RWPE2 (cell line): ENCODE results near the gene GPR61.

Experiments
- ATAC-seq: fragments of 200-7000 bp; cut with Tn5 transposase; 3 replicates; pipeline ENCODE4 v1.9.1; 2021; ENCODE audit warnings: low read depth
- DNase-seq: peaks from one replicate; pipeline ENCODE4 v3.0.0-alpha.2; 2020; ENCODE audit warnings: low spot score
- H3K27ac ChIP-seq: fragments of 450-650 bp; 2 replicates; pipeline ENCODE4 v1.5.1; 2017; ENCODE audit warnings: mild to moderate bottlenecking; ENCODE audit not compliant: poor library complexity, severe bottlenecking
- H3K27me3 ChIP-seq: fragments of 250-450 bp; sonication (Bioruptor Pico); 2 replicates; pipeline ENCODE4 v1.5.1; 2021; ENCODE audit warnings: mild to moderate bottlenecking, moderate library complexity; ENCODE audit not compliant: insufficient read depth, poor library complexity, severe bottlenecking
- H3K36me3 ChIP-seq: fragments of 250-450 bp; sonication (Bioruptor Pico); 2 replicates; pipeline ENCODE4 v1.5.1; 2020; ENCODE audit warnings: low read depth, mild to moderate bottlenecking, moderate library complexity
- H3K4me1 ChIP-seq: fragments of 250-450 bp; sonication (Bioruptor Pico); 2 replicates; pipeline ENCODE4 v1.5.1; 2021; ENCODE audit warnings: mild to moderate bottlenecking, moderate library complexity; ENCODE audit not compliant: insufficient read depth, poor library complexity, severe bottlenecking
- H3K4me3 ChIP-seq: fragments of 250-450 bp; sonication (Bioruptor Pico); 2 replicates; pipeline ENCODE4 v1.5.1; 2021; ENCODE audit warnings: mild to moderate bottlenecking, moderate library complexity; ENCODE audit not compliant: severe bottlenecking
- H3K9me3 ChIP-seq: fragments of 250-450 bp; sonication (Bioruptor Pico); 2 replicates; pipeline ENCODE4 v1.5.1; 2021; ENCODE audit warnings: mild to moderate bottlenecking, moderate library complexity; ENCODE audit not compliant: severe bottlenecking
- CTCF ChIP-seq: fragments of 450-650 bp; IDR thresholded peaks from one replicate; pipeline ENCODE4 v1.5.1; 2017; ENCODE audit warnings: mild to moderate bottlenecking, moderate library complexity; ENCODE audit not compliant: poor library complexity, severe bottlenecking

GPR61 gene

GRCh38 chr1:109584766-109585165 is 45.1 kb downstream of the GPR61 start:
- H3K4me3 ChIP-seq, result no peak overlapping the region
- no peaks in the 10 kb centered on the region for H3K4me1 ChIP-seq
- no peak for ATAC-seq
- DNase-seq, result no peak
- no peaks in the 10 kb centered on the region for H3K27me3 ChIP-seq
- no peaks in the 10 kb centered on the region for H3K9me3 ChIP-seq
- H3K36me3 ChIP-seq, result peaks cover 99% of the 10 kb centered on the region
- no peak for TF ChIP-seq CTCF
- H3K27ac ChIP-seq, result no peak overlapping the region

- Histone ChIP-seq H3K4me1 (no peaks in the 10 kb centered on the region), H3K36me3 (peaks cover 95% of the 10 kb centered on the region), H3K27me3 (no peaks in the 10 kb centered on the region), H3K4me3 (no peak overlapping the region), H3K9me3 (no peaks in the 10 kb centered on the region), H3K27ac (no peak overlapping the region)
- no peak for ATAC-seq
- TF ChIP-seq CTCF, result no peak
- DNase-seq, result no peak
Observed at GRCh38 chr1:109586055-109586454, 46.4 kb downstream of the GPR61 start.

GRCh38 chr1:109589177-109589576 is 49.5 kb downstream of the GPR61 start:
- no peak for TF ChIP-seq CTCF
- H3K36me3 ChIP-seq, result peaks cover 95% of the 10 kb centered on the region
- H3K4me3 ChIP-seq, result no peak overlapping the region
- no peaks in the 10 kb centered on the region for H3K27me3 ChIP-seq
- no peaks in the 10 kb centered on the region for H3K9me3 ChIP-seq
- DNase-seq (no peak), ATAC-seq (no peak)
- H3K27ac ChIP-seq, result no peak overlapping the region
- no peaks in the 10 kb centered on the region for H3K4me1 ChIP-seq

GRCh38 chr1:109589679-109590078 is 50.0 kb downstream of the GPR61 start:
- no peak for TF ChIP-seq CTCF
- H3K36me3 ChIP-seq, result peaks cover 92% of the 10 kb centered on the region
- H3K4me1 ChIP-seq, result no peaks in the 10 kb centered on the region
- DNase-seq, result no peak
- H3K27me3 ChIP-seq, result no peaks in the 10 kb centered on the region
- H3K27ac ChIP-seq, result no peak overlapping the region
- ATAC-seq, result no peak
- no peak overlapping the region for H3K4me3 ChIP-seq
- H3K9me3 ChIP-seq, result no peaks in the 10 kb centered on the region

GRCh38 chr1:109592916-109593315 is 53.2 kb downstream of the GPR61 start:
- Histone ChIP-seq H3K4me3 (no peak overlapping the region), H3K4me1 (peaks cover 19% of the 10 kb centered on the region), H3K9me3 (no peaks in the 10 kb centered on the region), H3K27ac (no peak overlapping the region), H3K27me3 (no peaks in the 10 kb centered on the region), H3K36me3 (peaks cover 91% of the 10 kb centered on the region)
- no peak for DNase-seq
- no peak for TF ChIP-seq CTCF
- no peak for ATAC-seq
